ENCODE measurements around the gene SERTAD1. TPM values are rescaled to one million over a fixed set of nuclear protein-coding genes. Genes with fewer than 3 reads are reported as not detected.

The SERTAD1 gene
- total and polyA plus RNA-seq, 2 donors (not counting 1 experiment from before 2014, with no cell fraction given): 11.9 to 59.4 TPM

GRCh38 chr19:40444000-40444824 is 18.4 kb upstream of the SERTAD1 start, which contains the start of gene SERTAD3:
TSS of gene SERTAD3 (minus strand) at chr19:40444335. CDS start at chr19:40442080, 2,255 bp downstream.
- Mint-ChIP-seq H3K27me3 (no peaks in the 10 kb centered on the region), H3K4me3 (peak within 1 kb of the TSS; percentile 97), H3K9me3 (ENCODE audit: insufficient read depth) (no peaks in the 10 kb centered on the region), H3K27ac (peak within 1 kb of the TSS; percentile 95), H3K4me1 (peaks cover 28% of the 10 kb centered on the region)
- POLR2A ChIA-PET: interaction anchor here (0.6 to 3.7 kb wide), 11 partner anchors 10 to 162 kb away, joined by 3 to 63 read pairs (median 5); partner anchors contain the start of genes BLVRB, C19orf47, PLD3 and SERTAD1
- H3K27me3 ChIP-seq (replicated peaks in 1 of 4; ENCODE audit: control extremely low read depth in 1 of 4, control insufficient read depth in 3 of 4, insufficient read depth in 4 of 4, low read length in 3 of 4): no peaks in the 10 kb centered on the region
- H4K20me1 ChIP-seq (ENCODE audit: control insufficient read depth, insufficient read depth, low read length, poor library complexity, severe bottlenecking): peaks cover 23% of the 10 kb centered on the region
- DNase-seq (peak; percentile 99), ATAC-seq (ENCODE audit: low read depth) (peak; percentile 68)
- peak within 1 kb of the TSS; percentile 85 to 100 (median 95) for H3K4me3 ChIP-seq (ENCODE audit: control extremely low read depth in 1 of 5, extremely low read depth in 1 of 5, insufficient read depth in 1 of 5, low read depth in 2 of 5, low read length in 4 of 5)
- peak within 1 kb of the TSS; percentile 87 to 92 for H3K27ac ChIP-seq (ENCODE audit: low read length in 2 of 2)
- H3K79me2 ChIP-seq (ENCODE audit: control insufficient read depth, insufficient read depth, low read length): peaks cover 40% of the 10 kb centered on the region
- H3K9me3 ChIP-seq (ENCODE audit: control extremely low read depth in 1 of 3, control insufficient read depth in 2 of 3, insufficient read depth in 1 of 3, low read length in 2 of 3): no peaks in the 10 kb centered on the region
- under 1% methylated on average over 72 of the region's 72 CpGs for WGBS (ENCODE audit: insufficient coverage)
- peak within 1 kb of the TSS; percentile 78 for H2AFZ ChIP-seq (ENCODE audit: insufficient read depth, low read depth, low read length, poor library complexity, severe bottlenecking)
- H3K9ac ChIP-seq (ENCODE audit: low read length): peak within 1 kb of the TSS; percentile 84
- intact Hi-C loops (cut with micrococcal nuclease): loop anchor here (1.0 to 5.0 kb wide), 12 partner anchors 9 to 818 kb away; partner anchors contain the start of genes AKT2, BLVRB, C19orf47 and HNRNPUL1
- H3K36me3 ChIP-seq (replicated peaks in 1 of 2; ENCODE audit: control extremely low read depth in 1 of 2, control insufficient read depth in 1 of 2, extremely low read depth in 1 of 2, insufficient read depth in 2 of 2, low read length in 1 of 2): peaks cover 2 to 16% of the 10 kb centered on the region in 2 experiments
- H3K4me2 ChIP-seq (replicated peaks; ENCODE audit: low read depth, low read length, poor library complexity, severe bottlenecking): peak within 1 kb of the TSS; percentile 95
- peaks cover 12% of the 10 kb centered on the region in 2 donors for H3K4me1 ChIP-seq (ENCODE audit: control insufficient read depth in 2 of 2, insufficient read depth in 2 of 2, low read length in 2 of 2)
- TF ChIP-seq EZH2 (IDR thresholded peaks at IDR 0.05; ENCODE audit: borderline replicate concordance, insufficient read depth, low read depth, low read length, poor library complexity, severe bottlenecking): no peak
- CTCF ChIA-PET: interaction anchor here (1.1 to 5.6 kb wide), 9 partner anchors 18 to 139 kb away, joined by 4 to 87 read pairs (median 5); partner anchors contain the start of genes C19orf47, PLD3 and SERTAD1
